ENCODE results near the gene CDK6.

- TF ChIP-seq POLR2A (IDR thresholded peaks at IDR 0.05; ENCODE audit: low read depth): no peak
- TF ChIP-seq, protein P1, sequence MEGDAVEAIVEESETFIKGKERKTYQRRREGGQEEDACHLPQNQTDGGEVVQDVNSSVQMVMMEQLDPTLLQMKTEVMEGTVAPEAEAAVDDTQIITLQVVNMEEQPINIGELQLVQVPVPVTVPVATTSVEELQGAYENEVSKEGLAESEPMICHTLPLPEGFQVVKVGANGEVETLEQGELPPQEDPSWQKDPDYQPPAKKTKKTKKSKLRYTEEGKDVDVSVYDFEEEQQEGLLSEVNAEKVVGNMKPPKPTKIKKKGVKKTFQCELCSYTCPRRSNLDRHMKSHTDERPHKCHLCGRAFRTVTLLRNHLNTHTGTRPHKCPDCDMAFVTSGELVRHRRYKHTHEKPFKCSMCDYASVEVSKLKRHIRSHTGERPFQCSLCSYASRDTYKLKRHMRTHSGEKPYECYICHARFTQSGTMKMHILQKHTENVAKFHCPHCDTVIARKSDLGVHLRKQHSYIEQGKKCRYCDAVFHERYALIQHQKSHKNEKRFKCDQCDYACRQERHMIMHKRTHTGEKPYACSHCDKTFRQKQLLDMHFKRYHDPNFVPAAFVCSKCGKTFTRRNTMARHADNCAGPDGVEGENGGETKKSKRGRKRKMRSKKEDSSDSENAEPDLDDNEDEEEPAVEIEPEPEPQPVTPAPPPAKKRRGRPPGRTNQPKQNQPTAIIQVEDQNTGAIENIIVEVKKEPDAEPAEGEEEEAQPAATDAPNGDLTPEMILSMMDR (IDR thresholded peaks at IDR 0.05): no peak
Observed at GRCh38 chr7:92613720-92614119, 222.7 kb downstream of the CDK6 start.
